Stimulated activated CD8-positive, alpha-beta memory T cell treated with anti-CD3 and anti-CD28 coated beads, Interleukin-4, amount 100 ng/mL, for 24 hours (primary cell): ENCODE measurements around the gene ANXA2.
"Not testable (repeated sequence)": the region's sequence is repeated elsewhere in the genome, so short reads cannot be mapped to it uniquely, and the experiment has no call there.

Experiments
- DNase-seq: peaks from one replicate; pipeline ENCODE4 v3.0.0-alpha.2; 2020; ENCODE audit warnings: low read depth

ANXA2 gene

GRCh38 chr15:60370105-60370868 lies 27.5 kb downstream of the ANXA2 start:
- no peak for DNase-seq

DNA sequence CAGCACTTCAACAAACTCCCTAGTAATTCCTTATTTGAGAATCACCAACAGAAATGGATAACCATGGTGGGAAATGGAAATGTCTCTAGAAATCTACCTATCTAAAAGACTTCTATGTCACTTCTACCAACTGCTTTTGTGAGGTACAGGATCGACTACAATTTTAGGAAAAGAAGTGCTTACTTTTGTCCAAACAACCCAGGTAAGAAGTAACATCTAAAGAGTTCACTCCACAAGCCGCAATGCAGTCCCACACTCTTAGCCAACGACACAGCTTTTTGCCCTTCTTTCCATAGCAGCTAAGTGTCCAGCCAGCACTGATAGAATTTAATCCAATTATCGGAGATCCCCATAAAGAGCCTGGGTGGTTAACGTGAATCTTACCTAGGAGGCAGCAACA lies 28.1 kb downstream of the ANXA2 start:
- no peak for DNase-seq

DNA sequence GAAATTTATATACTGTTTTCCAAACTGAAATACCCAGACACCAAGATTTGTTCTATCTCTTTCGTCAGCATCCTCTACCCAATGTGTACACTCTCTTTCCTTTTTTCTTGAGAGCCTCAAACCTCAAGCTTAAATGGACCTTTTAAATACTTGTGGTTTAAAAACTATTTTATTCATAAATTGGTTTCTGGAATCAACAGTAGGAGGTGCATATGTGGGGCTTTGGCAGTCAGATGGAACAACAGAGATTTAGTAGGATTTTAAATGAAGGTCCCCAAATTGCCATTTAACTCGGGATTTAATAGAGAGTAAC lies 33.2 kb downstream of the ANXA2 start:
- DNase-seq: no peak

GRCh38 chr15:60363903-60364611 lies 33.7 kb downstream of the ANXA2 start:
- no peak for DNase-seq

- DNase-seq: no peak
Observed at GRCh38 chr15:60363087-60363549, 34.7 kb downstream of the ANXA2 start.

- no peak for DNase-seq
Observed at GRCh38 chr15:60362321-60363086, 35.3 kb downstream of the ANXA2 start.

DNA sequence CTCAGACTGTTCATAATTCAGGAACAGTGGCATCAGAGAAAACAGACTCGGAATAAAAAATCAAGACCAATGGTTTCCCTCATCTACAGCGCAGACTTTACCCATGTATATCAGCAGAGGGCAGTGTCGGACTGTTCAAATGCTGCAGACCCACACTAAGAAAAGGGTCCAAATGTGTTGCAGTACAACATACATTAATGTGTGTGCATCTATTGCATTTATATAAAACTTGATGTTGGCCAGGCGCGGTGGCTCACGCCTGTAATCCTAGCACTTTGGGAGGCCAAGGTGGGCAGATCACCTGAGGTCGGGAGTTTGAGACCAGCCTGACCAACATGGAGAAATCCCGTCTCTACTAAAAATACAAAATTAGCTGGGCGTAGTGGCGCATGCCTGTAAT lies 38.0 kb downstream of the ANXA2 start:
- not testable (repeated sequence) for DNase-seq

- DNase-seq: no peak
Observed at GRCh38 chr15:60358935-60359682, 38.7 kb downstream of the ANXA2 start.

DNA sequence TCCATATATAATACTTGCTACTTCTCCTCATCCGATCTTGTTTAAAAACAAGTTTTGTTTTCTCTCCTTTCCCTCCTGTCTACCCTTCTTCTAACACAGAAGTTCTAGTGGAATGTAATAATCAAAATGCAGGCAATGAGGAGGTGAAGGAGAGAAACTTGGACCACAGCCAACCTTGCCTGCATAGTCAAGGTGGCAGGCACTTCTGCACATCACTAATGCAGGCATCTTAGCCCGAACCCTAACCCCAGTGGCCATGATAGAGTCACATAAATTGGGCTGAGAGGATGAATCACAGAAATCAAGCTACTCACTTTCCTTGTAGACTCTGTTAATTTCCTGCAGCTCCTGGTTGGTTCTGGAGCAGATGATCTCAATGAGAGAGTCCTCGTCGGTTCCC lies 41.0 kb downstream of the ANXA2 start:
- DNase-seq: no peak

DNA sequence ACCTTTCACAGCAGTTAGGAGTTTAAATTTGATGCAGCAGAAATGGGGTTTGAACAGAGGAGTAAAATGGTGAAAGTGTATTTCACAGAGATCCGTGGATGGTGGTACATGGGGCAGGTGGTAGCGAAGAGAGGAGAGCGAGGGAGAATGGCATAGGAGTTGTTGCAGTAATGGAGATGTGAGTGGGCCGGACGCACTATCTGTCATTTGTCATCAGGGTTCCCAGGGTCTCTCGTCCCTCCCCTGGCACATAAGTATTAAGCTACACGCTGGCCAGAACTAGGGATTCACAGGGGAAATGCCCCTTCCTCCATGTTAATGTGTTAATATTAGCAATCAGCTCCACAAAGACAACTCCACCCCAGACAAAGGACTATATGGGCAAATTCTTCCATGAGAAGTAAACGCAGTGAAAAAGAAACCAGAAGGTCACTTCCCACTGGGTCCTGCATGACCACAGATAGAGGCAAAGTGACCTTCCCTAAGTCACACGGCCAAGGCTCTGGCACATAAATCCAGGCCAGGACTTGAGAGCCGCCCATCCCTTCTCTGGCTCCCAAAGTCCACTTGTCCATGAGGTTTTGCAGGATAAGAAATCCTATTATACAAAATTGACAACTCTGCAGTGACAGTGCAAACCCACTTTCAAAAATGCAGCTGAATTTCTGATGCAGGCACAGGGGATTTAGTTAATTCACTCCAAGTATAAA lies 42.5 kb downstream of the ANXA2 start:
- no peak for DNase-seq

DNA sequence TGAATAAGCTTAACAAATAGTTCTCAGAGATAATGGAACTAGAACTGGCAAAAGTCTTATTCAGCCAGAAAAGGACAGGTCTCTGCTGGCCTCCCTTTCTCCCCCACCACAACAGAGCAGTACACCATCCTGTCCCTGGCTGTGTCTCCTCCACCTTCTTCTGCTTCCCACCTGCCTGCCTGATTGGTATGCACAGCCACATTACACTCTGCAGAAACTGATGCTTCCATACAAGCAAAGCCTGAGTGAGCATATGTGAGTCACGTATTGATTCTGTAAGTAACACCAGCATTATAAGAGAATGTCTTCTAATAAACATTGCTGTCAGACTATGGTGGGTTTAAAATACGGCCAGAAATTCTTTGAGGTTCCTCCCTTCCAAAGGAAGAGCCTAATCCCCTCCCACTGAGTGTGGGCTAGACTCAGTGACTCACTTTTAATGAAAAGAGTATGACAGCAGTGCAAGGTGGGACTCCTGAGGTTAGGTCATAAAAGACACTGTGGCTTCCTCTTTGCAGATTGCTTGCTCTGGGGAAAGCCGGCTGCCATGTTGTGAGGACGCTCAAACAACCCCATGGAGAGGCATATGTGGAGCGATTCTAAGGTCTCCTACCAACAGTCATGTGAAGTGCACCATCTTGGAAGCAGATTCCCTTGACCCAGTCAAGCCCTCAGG lies 44.4 kb downstream of the ANXA2 start:
- no peak for DNase-seq

GRCh38 chr15:60352525-60352924 lies 45.3 kb downstream of the ANXA2 start:
- DNase-seq: no peak

GRCh38 chr15:60351066-60351465 lies 46.7 kb downstream of the ANXA2 start:
- no peak for DNase-seq

DNA sequence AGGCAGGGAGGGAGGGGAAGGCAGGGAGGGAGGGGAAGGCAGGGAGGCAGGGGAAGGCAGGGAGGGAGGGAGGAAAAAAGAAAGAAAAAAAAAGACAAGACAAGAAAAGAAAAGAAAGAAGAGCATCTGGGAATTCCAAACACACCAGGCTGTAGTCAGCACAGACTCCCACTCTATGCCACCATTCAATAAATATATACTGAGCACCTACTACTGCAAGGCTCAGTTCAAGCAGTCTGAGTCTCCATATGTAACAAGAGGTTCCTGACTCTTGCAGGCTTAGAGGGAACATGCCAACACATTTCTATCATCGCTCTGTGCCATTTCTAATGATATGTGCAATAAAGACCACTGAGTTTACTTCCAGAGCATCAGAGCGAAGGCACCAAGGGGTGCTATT lies 47.7 kb downstream of the ANXA2 start:
- DNase-seq: no peak

DNA sequence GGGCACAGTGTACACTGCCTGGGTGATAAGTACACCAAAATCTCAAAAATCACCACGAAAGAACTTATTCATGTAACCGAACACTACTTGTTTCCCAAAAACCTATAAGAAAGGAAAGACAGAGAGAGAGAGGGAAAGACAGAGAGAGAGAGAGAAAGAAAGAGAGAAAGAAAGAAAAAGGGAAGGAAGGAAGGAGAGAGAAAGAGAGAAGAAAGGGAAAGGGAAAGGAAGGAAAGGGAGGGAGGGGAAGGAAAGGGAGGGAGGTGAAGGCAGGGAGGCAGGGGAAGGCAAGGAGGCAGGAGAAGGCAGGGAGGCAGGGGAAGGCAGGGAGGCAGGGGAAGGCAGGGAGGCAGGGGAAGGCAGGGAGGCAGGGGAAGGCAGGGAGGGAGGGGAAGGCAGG lies 48.2 kb downstream of the ANXA2 start:
- DNase-seq: no peak

GRCh38 chr15:60347480-60348049 lies 50.2 kb downstream of the ANXA2 start:
- no peak for DNase-seq

GRCh38 chr15:60346653-60347052 lies 51.1 kb downstream of the ANXA2 start:
- DNase-seq: no peak

DNA sequence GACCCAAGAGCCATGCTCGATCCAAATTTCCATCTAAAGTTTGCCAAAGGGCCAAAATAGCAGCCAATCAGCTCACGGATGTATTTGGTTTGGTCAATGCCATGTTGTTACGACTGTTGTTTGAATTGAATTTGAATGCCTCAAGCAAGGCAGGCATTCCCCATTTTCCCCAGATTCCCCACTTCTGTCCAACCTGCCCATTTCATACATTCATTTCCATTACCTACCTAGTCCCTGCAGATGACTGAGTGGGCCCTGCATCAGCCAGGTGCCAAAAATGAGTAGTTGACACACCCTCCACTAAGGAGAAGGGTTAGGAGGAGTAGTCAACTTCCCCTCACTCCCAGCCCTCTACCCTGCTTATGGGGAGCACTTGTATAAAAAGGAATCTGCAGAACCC lies 51.7 kb downstream of the ANXA2 start:
- no peak for DNase-seq

DNA sequence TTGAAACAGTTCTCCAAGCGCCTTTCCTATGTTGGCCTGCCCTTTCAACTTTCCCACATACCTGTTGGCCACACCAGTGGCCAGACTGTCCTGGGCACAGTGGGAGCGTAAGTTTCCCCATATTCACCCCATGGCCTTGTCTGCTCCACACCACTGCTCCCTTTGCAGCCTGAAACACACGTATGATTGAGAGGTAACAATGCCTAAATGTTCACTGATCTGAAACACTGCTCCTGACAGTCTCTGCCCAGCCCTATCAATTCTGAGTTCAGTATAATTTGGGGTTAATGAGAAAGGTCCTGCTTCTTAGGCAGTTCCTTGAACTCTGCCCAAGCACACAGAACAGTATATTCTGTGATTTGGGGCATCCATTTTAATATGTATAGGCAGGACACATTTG lies 52.2 kb downstream of the ANXA2 start:
- DNase-seq: no peak

- DNase-seq: no peak
Observed at GRCh38 chr15:60344987-60345386, 52.8 kb downstream of the ANXA2 start.

- no peak for DNase-seq
Observed at GRCh38 chr15:60344461-60344860, 53.3 kb downstream of the ANXA2 start.
